VCaP (cell line): ENCODE results near the gene ZNF462.

Experiments used
- H3K27ac ChIP-seq: fragments of 450-650 bp; 2 replicates; pipeline ENCODE4 v1.5.1; 2017
- CTCF ChIP-seq: fragments of 450-650 bp; conservative IDR thresholded peaks from 2 replicates; pipeline ENCODE4 v1.5.1; 2017; ENCODE audit warnings: mild to moderate bottlenecking, moderate library complexity

ZNF462 gene

GRCh38 chr9:106930477-106930876 lies 67.5 kb downstream of the ZNF462 start:
- peak overlapping the region; percentile 25 for H3K27ac ChIP-seq
- TF ChIP-seq CTCF = no peak

GRCh38 chr9:106931466-106931865 lies 68.5 kb downstream of the ZNF462 start:
- TF ChIP-seq CTCF = no peak
- H3K27ac ChIP-seq = no peak overlapping the region

- H3K27ac ChIP-seq = no peak overlapping the region
- no peak for TF ChIP-seq CTCF
Measured at GRCh38 chr9:106932178-106932577, 69.2 kb downstream of the ZNF462 start.

- no peak for TF ChIP-seq CTCF
- no peak overlapping the region for H3K27ac ChIP-seq
Measured at GRCh38 chr9:106932675-106933074, 69.7 kb downstream of the ZNF462 start.

- H3K27ac ChIP-seq = no peak overlapping the region
- TF ChIP-seq CTCF = no peak
Measured at GRCh38 chr9:106933470-106933869, 70.5 kb downstream of the ZNF462 start.

GRCh38 chr9:106934442-106935238 lies 71.7 kb downstream of the ZNF462 start:
- no peak for TF ChIP-seq CTCF
- H3K27ac ChIP-seq = no peak overlapping the region

GRCh38 chr9:106936680-106937079 lies 73.7 kb downstream of the ZNF462 start:
- no peak for TF ChIP-seq CTCF

More at GRCh38 chr9:106936680-106937079, 73.7 kb downstream of the ZNF462 start:
- no peak overlapping the region for H3K27ac ChIP-seq
